Iris pigment epithelial cell (primary cell): Measurements from ENCODE around the gene C6orf15.
"Not testable (repeated sequence)": the region's sequence is repeated elsewhere in the genome, so short reads cannot be mapped to it uniquely, and the experiment has no call there.

Experiments
- DNase-seq: peaks from one replicate; pipeline ENCODE4 v3.0.0-alpha.2; 2011; ENCODE audit warnings: low read depth

The C6orf15 gene

DNA sequence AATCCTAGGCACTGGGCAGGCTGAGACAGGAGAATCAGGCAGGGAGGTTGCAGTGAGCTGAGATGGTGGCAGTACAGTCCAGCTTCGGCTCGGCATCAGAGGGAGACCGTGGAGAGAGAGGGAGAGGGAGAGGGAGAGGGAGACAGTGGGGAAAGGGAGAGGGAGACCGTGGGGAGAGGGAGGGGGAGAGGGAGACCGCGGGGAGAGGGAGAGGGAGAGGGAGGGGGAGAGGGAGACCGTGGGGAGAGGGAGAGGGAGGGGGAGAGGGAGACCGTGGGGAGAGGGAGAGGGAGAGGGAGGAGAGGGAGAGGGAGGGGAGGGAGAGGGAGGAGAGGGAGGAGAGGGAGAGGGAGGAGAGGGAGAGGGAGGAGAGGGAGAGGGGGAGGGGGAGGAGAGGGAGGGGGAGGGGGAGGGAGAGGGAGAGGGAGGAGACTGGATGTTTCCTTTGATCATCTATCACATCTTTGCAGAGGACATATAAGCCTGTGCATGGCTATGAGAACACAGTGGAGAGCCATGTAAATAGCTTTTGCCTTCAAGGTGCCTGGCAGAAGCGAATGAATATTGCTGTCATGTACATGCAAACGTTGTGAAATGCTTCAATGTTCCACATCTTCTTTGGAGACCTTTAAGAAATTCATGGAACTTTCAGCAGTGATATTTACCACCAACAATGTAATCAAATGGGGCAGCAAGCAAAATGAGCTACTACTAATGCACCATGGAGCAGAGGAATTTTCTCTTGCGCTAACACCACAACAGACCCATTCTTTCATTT, 44.3 kb downstream of the C6orf15 start:
- not testable (repeated sequence) for DNase-seq

DNA sequence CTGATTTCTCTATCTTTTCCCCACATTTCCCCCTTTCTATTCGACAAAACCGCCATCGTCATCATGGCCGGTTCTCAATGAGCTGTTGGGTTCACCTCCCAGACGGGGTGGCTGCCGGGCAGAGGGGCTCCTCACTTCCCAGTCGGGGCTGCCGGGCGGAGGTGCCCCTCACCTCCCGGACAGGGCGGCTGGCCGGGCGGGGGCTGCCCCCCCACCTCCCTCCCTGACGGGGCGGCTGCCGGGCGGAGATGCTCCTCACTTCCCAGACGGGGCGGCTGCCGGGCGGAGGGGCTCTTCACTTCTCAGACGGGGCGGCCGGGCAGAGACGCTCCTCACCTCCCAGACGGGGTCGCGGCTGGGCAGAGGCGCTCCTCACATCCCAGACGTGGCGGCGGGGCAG, 45.3 kb downstream of the C6orf15 start:
- DNase-seq: not testable (repeated sequence)

- DNase-seq: no peak
These were observed 46.8 kb downstream of the C6orf15 start for GRCh38 chr6:31065556-31065955.

DNA sequence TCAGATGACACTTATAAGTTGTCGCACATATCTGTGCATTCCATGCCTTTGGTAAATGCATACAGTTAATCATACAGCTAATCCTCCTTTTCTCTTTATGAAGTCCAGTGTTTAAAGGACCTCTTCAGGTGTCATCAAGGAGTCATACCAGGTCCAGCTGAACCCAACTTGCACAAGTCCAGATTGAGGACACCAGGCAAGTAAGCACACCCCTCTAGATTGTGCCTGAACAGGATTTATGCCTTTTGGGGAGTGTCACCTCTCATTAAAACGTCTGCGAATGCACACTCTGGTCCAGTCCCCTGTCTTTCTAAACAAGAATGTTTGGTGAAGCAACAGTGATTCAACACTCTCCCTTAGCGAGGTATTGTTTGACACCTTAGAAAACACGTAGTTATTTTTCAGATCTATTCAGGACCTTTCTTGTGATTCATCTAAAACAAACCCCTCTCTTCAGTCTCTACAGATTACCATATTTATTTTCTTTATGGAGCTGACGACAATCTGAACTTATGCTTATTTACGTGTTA, 48.4 kb downstream of the C6orf15 start:
- DNase-seq: no peak
